K562 (cell line): Measurements from ENCODE around the gene DPEP2. TPM values are rescaled to one million over a fixed set of nuclear protein-coding genes. Genes with fewer than 3 reads are reported as not detected.

Experiments
- ATAC-seq: fragments of 200-7000 bp; cut with Tn5 transposase; 3 replicates; pipeline ENCODE4 v1.9.1; 2020; ENCODE audit warnings: moderate library complexity
- BruUV-seq: library from RNA; stranded (reverse); fragments of 400-500 nt; replicated peaks from 2 replicates; lab custom pipeline; 2021; lab: Mats Ljungman, UMichigan
- CTCF ChIA-PET: fragments of 300-600 bp; formaldehyde crosslinking; extraction: SDS; loops from one replicate; lab custom pipeline; 2021; ENCODE audit warnings: low intra/inter-chr PET ratio; lab: Yijun Ruan, JAX
- POLR2A ChIA-PET: fragments of 300-600, 350-650 bp; sonication (Branson Sonifier 250); formaldehyde crosslinking; extraction: SDS; loops from one replicate; lab custom pipeline; 2021; ENCODE audit warnings: antibody characterized with exemption, inconsistent platforms; lab: Yijun Ruan, JAX
- DNase-seq, 4 experiments: peaks; one replicate each; pipeline versions ENCODE4 v3.0.0 to v3.0.0-alpha.2; 2011 to 2018; ENCODE audit warnings: low spot score in 3 of 4, mixed read lengths in 3 of 4; ENCODE audit errors: extremely low read depth in 1 of 4
- FAIRE-seq: peaks from 2 replicates; lab custom pipeline; 2011; peaks lifted over from hg19 to GRCh38; lab: Jason Lieb, UNC
- H2AFZ ChIP-seq: 2 replicates; pipeline ENCODE4 v1.6.0; 2011; ENCODE audit warnings: low read depth, low read length, control low read depth, inconsistent platforms
- H3K27ac ChIP-seq: fragments of 200-600 bp; 3 replicates; pipeline ENCODE4 v1.8.0; 2011; ENCODE audit warnings: low read depth, mild to moderate bottlenecking, control low read depth, inconsistent platforms, low read length, moderate library complexity, mixed read lengths; ENCODE audit errors: extremely low read depth
- H3K27me3 ChIP-seq, 2 experiments: fragments of 300-600 bp in 1 of 2; 2 replicates in 1 of 2; 3 replicates in 1 of 2; pipeline versions ENCODE4 v1.6.0 to v1.8.0; 2011; ENCODE audit warnings: inconsistent platforms in 2 of 2, low read length in 2 of 2, mild to moderate bottlenecking in 1 of 2, mixed read lengths in 1 of 2, moderate library complexity in 1 of 2; ENCODE audit not compliant: control insufficient read depth in 2 of 2, insufficient read depth in 2 of 2
- H3K36me3 ChIP-seq: fragments of 300-600 bp; 3 replicates; pipeline ENCODE4 v1.8.0; 2011; ENCODE audit warnings: mild to moderate bottlenecking, low read length, inconsistent platforms; ENCODE audit not compliant: control insufficient read depth, insufficient read depth
- H3K4me1 ChIP-seq, 2 experiments: fragments of 200-600 bp in 1 of 2; replicated peaks in 1 of 2; 2 replicates in 1 of 2; 3 replicates in 1 of 2; pipeline versions ENCODE4 v1.5.1 to v1.8.0; 2011; ENCODE audit warnings: inconsistent platforms in 2 of 2, low read length in 2 of 2, mild to moderate bottlenecking in 1 of 2, mixed read lengths in 1 of 2, moderate library complexity in 1 of 2; ENCODE audit not compliant: control insufficient read depth in 2 of 2, insufficient read depth in 2 of 2
- H3K4me2 ChIP-seq: 2 replicates; pipeline ENCODE4 v1.6.1; 2011; ENCODE audit warnings: low read length, control low read depth, inconsistent platforms, mixed read lengths; ENCODE audit not compliant: insufficient read depth
- H3K4me3 ChIP-seq: fragments of 200-600 bp; sonication (generic), shearing (Covaris generic); 2 replicates; pipeline ENCODE4 v1.5.1; 2016; ENCODE audit warnings: control low read depth, inconsistent platforms
- H3K79me2 ChIP-seq: fragments of 200-600 bp; 3 replicates; pipeline ENCODE4 v1.8.0; 2011; ENCODE audit warnings: low read length, inconsistent platforms; ENCODE audit not compliant: control insufficient read depth, insufficient read depth
- H3K9ac ChIP-seq, 2 experiments: 2 replicates each; pipeline versions ENCODE4 v1.6.0 to v1.6.1; 2011; ENCODE audit warnings: low read depth in 2 of 2, low read length in 2 of 2, control low read depth in 1 of 2, inconsistent platforms in 1 of 2, mild to moderate bottlenecking in 1 of 2, mixed read lengths in 1 of 2; ENCODE audit not compliant: insufficient read depth in 1 of 2
- H3K9me1 ChIP-seq: one replicate; pipeline ENCODE4 v1.6.0; 2011; ENCODE audit warnings: inconsistent platforms, mild to moderate bottlenecking, low read length, moderate library complexity; ENCODE audit not compliant: control insufficient read depth, insufficient read depth
- H3K9me3 ChIP-seq: replicated peaks from 2 replicates; pipeline ENCODE4 v1.5.1; 2011; ENCODE audit warnings: low read depth, low read length, inconsistent platforms; ENCODE audit not compliant: control insufficient read depth, insufficient read depth
- H4K20me1 ChIP-seq: replicated peaks from 2 replicates; pipeline ENCODE4 v1.6.1; 2011; ENCODE audit warnings: low read length, inconsistent platforms, mixed read lengths; ENCODE audit not compliant: control insufficient read depth, insufficient read depth
- CBFA2T2 ChIP-seq: fragments of 450-650 bp; conservative IDR thresholded peaks from 2 replicates; pipeline ENCODE4 v1.6.1; 2017; ENCODE audit warnings: mild to moderate bottlenecking
- CBFA2T3 ChIP-seq: fragments of 450-650 bp; IDR thresholded peaks from 2 replicates; pipeline ENCODE4 v1.6.1; 2017
- CBX2 ChIP-seq: fragments of 200-600 bp; sonication (generic); IDR thresholded peaks from one replicate; pipeline ENCODE4 v1.6.1; 2012; ENCODE audit warnings: mild to moderate bottlenecking, low read length, inconsistent platforms; ENCODE audit not compliant: insufficient read depth, poor library complexity, severe bottlenecking
- KDM1A ChIP-seq, 2 experiments: fragments of 450-650 bp; IDR thresholded peaks; 2 replicates each; pipeline ENCODE4 v1.6.1; 2016; ENCODE audit warnings: mild to moderate bottlenecking in 2 of 2
- MECOM ChIP-seq: fragments of 250-450 bp; sonication (Bioruptor Pico); IDR thresholded peaks from 2 replicates; pipeline ENCODE4 v1.8.0; 2022; ENCODE audit warnings: inconsistent platforms
- MTA2 ChIP-seq: fragments of 450-650 bp; IDR thresholded peaks from 2 replicates; pipeline ENCODE4 v1.6.1; 2016; ENCODE audit warnings: low read depth
- RFX1 ChIP-seq: fragments of 450-650 bp; IDR thresholded peaks from 2 replicates; pipeline ENCODE4 v1.6.1; 2016; ENCODE audit warnings: mild to moderate bottlenecking, moderate library complexity
- SOX6 ChIP-seq: fragments of 450-650 bp; IDR thresholded peaks from 2 replicates; pipeline ENCODE4 v1.6.1; 2014; ENCODE audit warnings: mild to moderate bottlenecking
- WGBS: fragments of 100-300 bp; shearing (Covaris generic); methylation state at CpG from one replicate; pipeline ENCODE4 v1.1.6; 2016; ENCODE audit warnings: low coverage, mixed read lengths; ENCODE audit not compliant: insufficient coverage; ENCODE audit errors: missing lambda C conversion rate; 5-methylcytosine and 5-hydroxymethylcytosine counted together
- in situ Hi-C: fragments of 300-500 bp; cut with MboI; formaldehyde crosslinking; loops from 4 replicates; pipeline ENCODE4 v1.15.0; 2018; ENCODE audit warnings: inconsistent platforms, mixed read lengths
- intact Hi-C: fragments of 100-400 bp; cut with micrococcal nuclease; formaldehyde crosslinking; loops from 2 replicates; pipeline ENCODE4 v1.14.2; 2022
- polyA plus RNA-seq, 8 experiments: library from polyadenylated mRNA; depleted of rRNA in 4 of 8; stranded (reverse) in 5 of 8; unstranded in 3 of 8; fragments of >200 nt; fragmentation: Nextera tagmentation in 2 of 8; fragmentation: Illumina TruSeq in 1 of 8; extraction: Ambion mirVana in 2 of 8; extraction: Trizol in 1 of 8; gene quantifications; 2 replicates each; pipeline versions ENCODE4 v1.2.1 to v1.2.3, GENCODE V29; 2011 to 2014; ENCODE audit warnings: inconsistent platforms in 1 of 8, missing spikeins in 1 of 8
- total RNA-seq, 7 experiments: library from RNA; depleted of rRNA in 6 of 7; stranded (reverse); fragments of >200 nt in 6 of 7; fragmentation: Illumina TruSeq in 2 of 7; extraction: Trizol in 2 of 7; gene quantifications; 2 replicates each; pipeline versions ENCODE4 v1.2.1 to v1.2.3, GENCODE V29; 2011 to 2021; ENCODE audit warnings: low replicate concordance in 1 of 7

Gene DPEP2
- total and polyA plus RNA-seq, 9 of the 15 experiments (the other 6 are each of a cell fraction or from before 2014, with no cell fraction given), result 0.14 to 1.2 (median 0.38) TPM

DNA sequence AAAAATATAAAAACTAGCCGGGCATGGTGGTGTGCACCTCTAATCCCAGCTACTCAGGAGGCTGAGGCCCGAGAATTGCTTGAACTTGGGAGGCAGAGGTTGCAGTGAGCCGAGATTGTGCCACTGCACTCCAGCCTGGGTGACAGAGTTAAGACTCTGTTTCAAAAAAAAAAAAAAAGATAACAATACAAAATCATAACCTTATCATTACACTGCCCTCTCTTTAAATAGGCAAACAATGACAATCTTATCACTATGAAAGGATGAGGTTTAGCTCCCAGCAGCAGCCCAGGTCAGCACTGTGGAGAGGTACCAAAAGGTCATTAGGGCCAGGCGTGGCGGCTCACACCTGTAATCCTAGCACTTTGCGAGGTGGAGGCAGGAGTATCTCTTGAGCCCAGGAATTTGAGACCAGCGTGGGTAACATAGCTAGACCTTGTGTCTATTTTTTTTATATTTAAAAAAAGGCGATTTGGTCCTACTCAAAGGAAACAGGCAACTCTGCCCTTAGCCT, 19.9 kb upstream of the DPEP2 start:
- Histone ChIP-seq H3K79me2 (peaks cover 34% of the 10 kb centered on the region), H3K9ac (no peak overlapping the region; a peak in 1 of 4 replicates), H4K20me1 (no peaks in the 10 kb centered on the region; the same call in 1 of the 2 replicates), H3K36me3 (peaks cover 14% of the 10 kb centered on the region), H3K27me3 (no peaks in the 10 kb centered on the region), H3K27ac (no peak overlapping the region), H3K4me2 (no peak overlapping the region), H3K4me1 (peaks cover 8 to 35% of the 10 kb centered on the region in 2 experiments; a peak in 4 of 5 replicates), H2AFZ (no peak overlapping the region), H3K9me1 (no peaks in the 10 kb centered on the region), H3K9me3 (no peaks in the 10 kb centered on the region), H3K4me3 (no peak overlapping the region)
- 29% methylated on average over 7 of the region's 8 CpGs for WGBS
- no peak for FAIRE-seq
- no peak for DNase-seq
- intact Hi-C loops (no loop called here), in situ Hi-C loops (no loop called here)
- no peak for TF ChIP-seq CBX2
- no peak for TF ChIP-seq MTA2
- TF ChIP-seq CBFA2T3, result peak; percentile 54
- TF ChIP-seq SOX6, result peak; percentile 41; the same call in 1 of the 2 replicates
- no peak for TF ChIP-seq RFX1
- 0 out of 2 replicates have a peak, but pooled peaks have one; percentile 16 for TF ChIP-seq CBFA2T2
- no peak for TF ChIP-seq MECOM
- peak; percentile 43 to 51; a peak in 2 of 4 replicates for TF ChIP-seq KDM1A (IDR thresholded peaks at IDR 0.05)
- ATAC-seq, result no peak
- BruUV-seq, result no TSS peak
- ChIA-PET CTCF (no interaction called here), POLR2A (interaction anchor here (0.5 kb wide), 1 partner anchor 368 kb away, joined by 4 read pairs; no protein-coding TSS in a partner anchor)
